NCI-H82 (cell line): ENCODE results near the gene PTGER3.
"Not testable (repeated sequence)": the region's sequence is repeated elsewhere in the genome, so short reads cannot be mapped to it uniquely, and the experiment has no call there.

Experiments used
- DNase-seq: peaks from one replicate; lab custom pipeline; 2025; lab: John Stamatoyannopoulos, UW

PTGER3 gene

DNA sequence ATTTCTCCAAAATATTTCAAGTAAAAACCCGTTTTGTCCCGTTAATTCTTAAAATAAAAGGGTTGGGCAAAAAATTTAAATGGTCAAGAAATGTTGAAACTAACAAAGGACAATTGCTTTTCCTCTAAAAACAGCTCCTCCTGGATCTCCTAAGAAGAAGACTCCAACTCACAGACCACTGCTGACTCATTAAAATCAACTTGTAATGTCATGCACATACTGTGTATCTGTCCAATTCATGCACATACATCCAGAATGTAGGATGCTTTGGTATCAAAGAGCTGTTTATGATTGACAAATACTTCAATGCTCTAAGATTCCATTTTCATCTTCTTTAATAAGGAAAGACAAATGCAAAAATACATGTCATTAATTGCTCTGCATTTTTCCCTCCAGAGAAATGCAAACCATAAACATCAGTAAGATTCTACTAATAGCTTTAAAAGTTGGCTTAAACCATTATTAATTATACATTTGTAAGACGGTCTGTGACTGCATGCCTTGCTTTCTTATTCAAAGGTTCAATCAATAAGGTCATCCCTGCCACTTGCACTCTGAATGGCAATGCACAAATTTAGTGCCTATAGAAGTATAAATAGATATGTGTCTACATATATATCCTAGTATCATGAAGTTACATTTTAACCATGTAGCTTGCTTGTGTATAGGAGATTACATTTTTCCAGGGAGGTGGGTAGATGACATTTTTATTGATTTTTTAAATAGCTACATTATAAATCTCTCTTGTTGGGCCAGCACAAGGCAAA lies 44.7 kb downstream of the PTGER3 start:
- DNase-seq: no peak

DNA sequence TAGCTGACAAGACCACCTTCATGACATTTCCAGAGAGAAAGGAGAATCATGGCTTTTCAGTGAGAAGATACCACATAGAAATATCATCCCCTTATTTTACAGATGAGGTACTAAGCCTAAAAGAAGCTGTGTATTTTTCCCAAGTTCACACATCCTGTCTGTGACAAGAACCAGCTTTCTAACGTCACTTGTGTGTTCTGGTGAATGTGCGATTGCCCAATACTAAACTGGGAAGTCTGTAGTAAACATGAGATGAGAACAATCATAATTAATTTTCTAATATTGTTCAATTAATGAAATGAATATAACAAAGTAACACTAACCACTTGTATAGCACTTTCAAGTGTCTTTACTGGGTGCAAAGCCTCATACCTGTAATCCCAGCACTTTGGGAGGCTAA lies 46.0 kb downstream of the PTGER3 start:
- DNase-seq: no peak

DNA sequence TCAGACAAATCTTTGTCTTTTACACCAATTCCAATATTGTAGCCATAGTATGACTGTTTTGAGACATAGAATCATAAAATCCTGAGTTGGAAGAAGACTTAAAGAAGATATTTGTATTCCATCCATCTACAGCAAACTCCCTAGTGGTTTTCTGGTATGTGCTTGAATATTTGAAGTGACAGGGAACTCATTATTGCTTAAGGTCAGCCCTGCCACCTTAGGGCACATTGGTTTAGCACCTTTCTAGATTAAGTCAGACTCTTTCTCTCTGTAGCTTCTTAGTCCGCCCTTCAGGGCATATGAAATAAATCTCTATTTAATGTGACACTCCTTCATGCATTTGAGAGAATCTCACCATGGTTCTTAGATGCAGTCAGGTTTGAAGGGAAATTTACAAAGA lies 49.8 kb downstream of the PTGER3 start:
- no peak for DNase-seq

DNA sequence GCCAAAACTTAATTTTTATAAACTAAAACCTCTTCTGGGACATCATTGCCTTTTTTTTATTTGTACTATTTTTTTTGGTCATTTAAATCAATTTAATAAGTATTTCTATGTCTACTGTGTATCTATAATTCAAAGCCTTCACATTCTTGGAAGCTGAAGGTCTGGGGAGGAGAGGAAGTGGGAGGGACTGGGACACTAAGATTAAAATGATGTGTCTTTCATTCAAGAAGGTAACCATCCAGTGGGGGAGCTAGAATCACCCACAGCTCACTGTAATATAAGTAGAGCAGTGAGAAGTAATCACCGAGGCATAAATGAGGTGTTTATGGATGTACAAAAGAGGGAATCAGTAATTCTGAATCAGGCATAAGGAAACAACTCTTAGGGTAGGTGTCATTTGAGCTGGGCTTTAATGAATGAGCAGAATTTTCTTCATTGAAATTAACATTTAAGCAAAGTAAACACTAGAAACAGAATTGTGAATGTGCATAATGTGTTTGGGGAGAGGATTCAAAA lies 52.8 kb downstream of the PTGER3 start:
- DNase-seq: peak; percentile 13

DNA sequence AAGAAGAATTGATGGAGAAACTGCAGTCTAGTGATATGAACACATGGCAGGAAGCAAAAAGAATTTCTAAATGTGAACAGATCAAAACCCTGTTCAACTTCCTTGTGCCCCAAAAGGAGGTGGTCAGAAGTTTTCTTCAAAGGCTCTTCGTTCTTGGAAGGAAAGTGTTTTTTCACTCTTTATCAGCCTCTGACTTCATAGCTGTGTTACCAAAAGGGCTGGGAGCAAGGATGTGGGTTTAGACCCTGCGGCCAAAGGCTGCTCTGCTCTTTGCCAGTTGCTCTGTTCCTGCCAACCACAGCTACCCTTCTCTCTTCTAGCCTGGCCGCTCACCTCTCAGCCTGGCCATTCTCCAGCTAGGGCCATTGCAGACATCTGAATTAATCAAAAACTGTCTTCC lies 53.8 kb downstream of the PTGER3 start:
- DNase-seq: no peak

DNA sequence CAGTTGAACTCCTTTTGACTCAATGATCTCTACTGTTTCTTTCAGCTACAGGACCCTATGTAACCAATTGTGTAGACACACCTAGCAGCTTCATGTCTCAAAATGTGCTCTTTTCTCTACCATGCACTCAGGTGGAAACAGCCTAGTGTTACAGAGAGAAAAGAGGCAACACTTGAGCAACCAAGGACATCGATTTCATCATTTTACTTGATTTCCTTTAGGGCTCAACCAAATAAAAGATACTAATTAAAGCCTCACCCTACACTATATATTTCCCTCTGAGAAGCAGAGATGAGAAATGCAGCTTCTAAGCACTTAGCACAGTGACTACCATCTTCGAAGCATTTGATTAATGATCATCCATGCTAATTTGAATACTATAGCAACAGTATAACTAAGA lies 55.1 kb downstream of the PTGER3 start:
- no peak for DNase-seq

DNA sequence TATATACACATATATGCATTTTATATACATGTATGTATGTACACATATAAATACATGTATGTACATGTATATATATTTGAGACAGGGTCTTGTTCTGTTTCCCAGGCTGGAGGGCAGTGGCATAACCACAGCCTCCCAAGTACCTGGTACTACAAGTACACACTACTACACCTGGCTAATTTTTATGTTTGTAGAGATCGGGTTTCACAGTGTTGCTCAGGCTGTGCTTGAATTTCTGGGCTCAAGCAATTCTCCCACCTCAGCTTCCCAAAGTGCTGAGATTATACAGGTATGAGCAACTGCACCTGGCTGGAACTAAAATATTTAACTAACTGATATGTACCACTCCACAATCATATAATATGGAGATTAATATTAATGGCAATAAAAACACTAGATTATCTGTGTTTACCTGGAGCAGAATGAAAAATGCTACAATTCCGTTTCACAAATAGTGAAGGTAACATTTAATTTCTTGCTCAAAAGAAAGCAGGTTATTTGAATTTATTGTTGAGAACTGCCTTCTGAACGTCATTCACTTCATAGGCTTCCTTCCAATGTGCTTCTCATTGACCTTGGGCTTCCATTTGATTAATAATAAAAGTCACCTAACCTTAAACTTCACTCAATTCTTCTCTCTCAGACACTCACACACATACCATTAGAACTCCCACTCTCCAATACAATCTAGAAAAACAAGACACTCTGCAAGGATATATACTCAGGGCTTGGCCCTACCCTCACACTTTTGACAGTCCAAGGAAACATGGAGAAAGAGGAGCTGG lies 57.0 kb downstream of the PTGER3 start:
- no peak for DNase-seq

DNA sequence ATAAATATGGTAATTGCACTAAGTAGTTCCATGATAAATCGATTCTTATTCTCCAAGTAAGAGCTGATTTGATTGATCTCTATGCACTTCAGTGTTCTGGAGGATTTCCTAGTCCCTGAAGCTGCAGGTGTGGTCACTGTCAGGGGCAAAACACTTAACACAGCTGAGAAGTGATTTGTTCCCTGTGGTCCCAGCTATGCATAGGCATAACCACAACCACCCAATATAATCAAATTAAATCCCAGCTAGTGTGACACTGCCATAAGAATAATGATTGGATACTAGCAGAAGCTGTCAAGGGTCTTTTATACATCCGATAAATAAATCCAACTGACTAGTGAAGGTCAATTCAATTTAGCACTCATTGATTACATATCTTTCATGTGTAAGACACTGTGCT lies 60.1 kb downstream of the PTGER3 start:
- peak; percentile 5 for DNase-seq

DNA sequence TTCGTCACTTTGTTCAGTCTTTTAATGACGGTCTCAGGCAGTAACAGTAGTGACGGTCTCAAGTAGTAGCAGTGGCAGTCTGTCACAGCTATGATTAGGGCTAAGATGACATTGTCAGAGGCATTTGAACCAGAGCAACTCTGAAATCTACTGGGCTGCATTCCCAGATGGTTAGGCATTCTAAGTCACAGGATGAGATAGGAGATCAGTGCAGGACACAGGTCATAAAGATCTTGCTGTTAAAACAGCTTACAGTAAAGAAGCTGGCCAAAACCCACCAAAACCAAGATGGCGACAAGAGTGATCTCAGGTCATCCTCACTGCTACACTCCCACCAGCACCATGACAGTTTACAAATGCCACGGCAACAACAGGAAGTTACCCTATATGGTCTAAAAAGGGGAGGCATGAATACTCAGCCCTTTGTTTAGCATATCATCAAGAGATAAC lies 61.8 kb downstream of the PTGER3 start:
- DNase-seq: not testable (repeated sequence)

DNA sequence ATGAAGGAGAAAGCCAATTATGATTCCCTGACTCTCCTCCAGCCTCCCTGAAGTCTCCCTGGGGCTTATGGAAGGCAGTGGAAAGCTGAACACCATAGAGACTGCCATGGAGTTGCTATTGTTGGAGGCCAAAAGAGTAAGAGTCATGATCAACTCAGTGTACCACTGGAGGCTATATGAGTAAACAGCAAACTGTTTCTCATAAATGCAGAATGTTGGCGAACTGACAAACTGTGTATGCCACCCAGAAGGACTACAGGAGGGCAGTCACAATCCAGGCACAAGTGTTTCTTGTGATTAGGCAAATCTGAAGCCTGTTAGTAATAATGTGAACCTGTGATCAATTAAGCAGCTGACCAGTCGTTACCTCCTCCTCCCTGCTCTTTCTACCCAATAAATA lies 62.3 kb downstream of the PTGER3 start:
- DNase-seq: not testable (repeated sequence)

DNA sequence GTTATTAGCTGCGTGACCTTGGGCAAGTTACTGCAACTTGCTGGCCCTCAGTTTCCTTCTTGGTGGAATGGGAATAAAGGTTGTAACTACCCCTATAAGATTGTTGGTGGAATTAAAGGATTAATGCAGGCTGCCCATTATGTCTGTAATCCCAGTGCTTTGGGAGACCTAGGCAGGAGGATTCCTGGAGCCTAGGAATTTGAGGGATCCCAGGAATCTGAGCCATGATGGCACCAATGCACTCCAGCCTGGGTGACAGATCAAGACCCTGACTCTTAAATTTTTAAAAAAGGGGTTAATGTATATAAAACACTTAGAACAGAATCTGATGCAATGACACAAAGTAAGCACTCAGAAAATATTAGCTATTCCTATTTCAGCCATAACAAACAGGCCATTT lies 67.3 kb downstream of the PTGER3 start:
- DNase-seq: peak; percentile 48

DNA sequence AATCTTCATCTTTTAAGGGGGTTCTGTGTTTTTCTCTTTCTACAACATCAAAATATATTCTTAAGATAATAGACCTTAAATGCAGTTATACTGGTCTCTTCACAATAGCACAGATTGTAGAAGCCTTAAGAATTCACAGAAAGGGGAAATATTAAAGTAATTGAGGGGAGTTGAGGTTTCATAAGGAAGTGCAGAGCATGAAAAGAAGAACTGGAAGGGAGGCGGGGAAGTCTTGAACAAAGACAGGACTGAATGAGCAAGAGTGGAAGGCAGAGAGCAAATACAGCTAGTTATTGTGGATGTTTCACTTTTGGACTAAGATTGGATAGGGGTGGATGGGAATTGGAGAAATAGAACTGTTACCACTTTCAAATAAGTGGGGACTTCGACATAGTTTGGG lies 67.7 kb downstream of the PTGER3 start:
- DNase-seq: no peak

DNA sequence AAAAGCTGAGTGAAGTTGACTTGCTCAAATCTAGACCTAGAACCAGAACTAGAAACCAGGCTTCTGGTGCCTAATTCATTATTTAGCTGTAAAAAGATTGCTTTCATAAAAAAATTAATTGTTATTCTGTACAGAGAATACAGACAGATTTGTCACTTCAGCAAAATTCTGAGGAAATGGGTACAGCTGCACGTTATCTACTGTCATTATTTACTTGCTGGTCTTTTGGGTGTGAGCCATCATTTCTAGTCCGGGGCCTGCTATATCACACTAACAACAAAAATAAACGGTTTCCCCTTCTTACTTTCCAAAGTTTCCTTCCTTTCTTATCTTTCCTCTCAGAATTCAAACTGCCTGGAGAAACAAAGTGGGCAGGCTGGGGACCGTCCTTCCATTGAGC lies 68.3 kb downstream of the PTGER3 start:
- DNase-seq: no peak

DNA sequence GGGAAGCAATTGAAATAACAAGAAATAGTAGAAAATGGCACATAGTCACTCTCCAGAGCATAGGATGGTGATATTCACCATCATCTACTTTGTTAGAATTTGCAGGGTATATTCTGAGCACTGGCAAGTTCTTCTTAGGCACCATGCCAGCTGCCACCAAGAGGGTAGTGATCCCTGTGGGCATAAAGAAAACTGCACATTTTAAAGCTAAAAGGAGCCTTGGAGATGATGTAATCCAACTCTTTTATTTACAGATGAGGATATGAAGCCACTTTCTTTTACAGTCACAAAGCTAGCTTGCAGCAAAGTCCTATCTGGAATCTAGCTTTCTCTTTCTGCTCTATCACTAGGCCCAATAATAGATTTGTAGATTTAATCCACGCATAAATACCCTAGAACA lies 69.0 kb downstream of the PTGER3 start:
- no peak for DNase-seq

DNA sequence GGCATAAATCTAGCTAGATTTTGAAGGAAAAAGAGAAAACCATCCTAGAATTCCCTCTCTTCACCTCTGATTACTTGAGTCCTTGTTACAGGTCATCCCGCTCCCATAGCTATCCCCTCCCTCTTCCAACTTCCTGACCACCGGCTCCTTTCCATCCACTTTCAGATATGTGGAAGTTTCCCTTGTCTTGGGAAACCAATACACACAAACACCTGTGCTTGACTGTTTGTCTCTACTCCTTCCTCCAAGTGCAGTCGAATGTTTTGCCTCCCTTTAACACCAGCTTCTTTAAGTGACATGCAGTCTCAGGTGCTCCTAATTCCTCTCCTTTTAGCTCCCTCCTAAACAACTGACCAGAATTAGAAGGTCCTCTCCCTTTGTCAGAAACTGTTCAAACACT lies 70.0 kb downstream of the PTGER3 start:
- DNase-seq: no peak

DNA sequence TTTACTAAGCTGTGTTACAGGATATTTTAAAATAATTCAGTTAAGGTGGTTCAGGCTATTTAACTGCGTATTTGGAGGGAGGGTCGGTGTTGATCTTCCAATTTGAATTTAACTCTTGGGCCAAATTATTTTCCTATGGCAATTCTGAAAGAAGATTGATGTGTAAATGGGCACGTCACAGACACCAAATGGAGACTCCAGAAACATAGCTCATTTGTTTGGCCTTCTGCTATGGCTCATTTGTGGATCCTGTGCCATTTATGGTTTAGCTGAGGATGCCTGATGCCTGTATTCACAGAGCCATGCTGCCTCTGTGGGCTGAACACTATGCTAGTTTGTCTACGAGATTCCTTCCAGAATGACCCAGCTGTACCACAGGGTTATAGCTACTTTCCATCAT lies 70.6 kb downstream of the PTGER3 start:
- no peak for DNase-seq

DNA sequence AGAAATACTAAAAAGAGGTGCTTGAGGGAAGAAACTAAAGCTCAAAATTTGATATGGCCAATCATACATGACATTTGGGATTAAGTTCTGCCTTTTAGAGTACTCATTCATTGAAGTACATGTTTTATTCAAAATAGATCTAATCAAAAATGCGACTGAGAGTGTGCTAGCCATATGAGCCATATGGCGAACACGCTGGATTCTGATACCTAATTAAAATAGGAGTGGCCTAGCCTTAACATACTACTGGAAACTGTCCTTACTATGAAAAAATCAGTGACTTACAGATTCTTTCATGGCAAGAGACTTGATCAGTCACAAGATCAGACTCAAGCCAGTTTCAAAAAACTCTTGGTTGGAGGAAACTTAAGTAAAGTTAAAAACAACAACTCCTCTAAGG lies 73.9 kb downstream of the PTGER3 start:
- no peak for DNase-seq

DNA sequence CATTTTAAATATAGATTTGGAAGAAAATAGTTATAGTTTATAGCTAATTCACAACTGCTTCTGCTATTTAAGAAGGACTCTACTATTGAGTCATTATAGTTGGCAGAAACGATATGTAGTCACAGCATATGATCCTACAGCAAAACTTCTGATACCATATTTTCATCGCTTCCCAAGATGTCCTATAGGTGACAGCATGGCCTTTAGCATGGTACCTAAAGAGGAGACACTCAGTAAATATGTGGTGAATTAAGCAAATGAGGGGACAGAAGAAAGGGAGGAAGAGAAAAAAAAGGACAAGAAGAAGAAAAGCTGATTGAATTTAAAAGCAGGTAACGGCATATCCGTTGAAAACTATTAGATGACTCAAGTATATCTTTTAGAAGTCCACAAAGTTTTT lies 77.2 kb downstream of the PTGER3 start:
- no peak for DNase-seq

DNA sequence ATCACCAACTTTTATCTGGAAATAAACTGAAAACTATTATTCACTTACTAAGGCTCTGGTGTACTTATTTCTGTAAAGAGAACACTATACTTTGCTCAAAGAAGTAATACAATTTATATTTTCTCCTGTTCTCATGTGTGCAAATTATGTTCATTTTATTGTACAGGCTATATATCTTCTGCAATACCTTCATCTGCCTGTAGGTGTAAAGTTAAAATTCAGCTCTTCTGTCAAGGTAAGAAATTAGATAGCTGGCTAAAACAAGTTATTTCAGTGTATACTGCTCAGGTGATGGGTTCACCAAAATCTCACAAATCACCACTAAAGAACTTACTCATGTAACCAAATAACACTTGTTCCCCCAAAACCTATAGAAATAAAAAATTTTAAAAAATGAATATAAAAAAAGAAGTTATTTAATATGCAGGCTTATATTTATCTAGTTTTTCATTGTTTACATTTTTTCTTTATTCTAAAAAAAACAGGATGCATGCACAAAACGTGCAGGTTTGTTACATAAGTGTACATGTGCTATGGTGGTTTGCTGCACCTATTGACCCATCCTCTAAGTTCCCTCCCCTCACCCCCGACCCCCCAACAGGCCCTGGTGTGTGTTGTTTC lies 81.5 kb downstream of the PTGER3 start:
- peak; percentile 30 for DNase-seq

DNA sequence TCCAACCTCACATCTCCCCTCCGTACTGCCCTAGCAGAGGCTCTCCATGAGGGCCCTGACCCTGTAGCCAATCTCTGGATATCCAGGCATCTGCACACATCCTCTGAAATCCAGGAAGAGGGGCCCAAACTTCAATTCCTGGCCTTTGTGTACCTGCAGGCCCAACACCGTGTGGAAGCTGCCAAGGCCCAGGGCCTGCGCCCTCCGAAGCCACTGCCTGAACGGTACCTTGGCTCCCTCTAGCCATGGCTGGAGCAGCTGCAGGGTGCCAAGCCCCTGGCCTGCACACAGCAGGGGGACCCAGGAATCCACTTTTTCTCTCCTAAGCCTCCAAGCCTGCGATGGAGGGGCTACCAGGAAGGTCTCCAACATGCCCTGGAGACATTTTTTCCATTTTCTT lies 84.2 kb downstream of the PTGER3 start:
- DNase-seq: no peak

DNA sequence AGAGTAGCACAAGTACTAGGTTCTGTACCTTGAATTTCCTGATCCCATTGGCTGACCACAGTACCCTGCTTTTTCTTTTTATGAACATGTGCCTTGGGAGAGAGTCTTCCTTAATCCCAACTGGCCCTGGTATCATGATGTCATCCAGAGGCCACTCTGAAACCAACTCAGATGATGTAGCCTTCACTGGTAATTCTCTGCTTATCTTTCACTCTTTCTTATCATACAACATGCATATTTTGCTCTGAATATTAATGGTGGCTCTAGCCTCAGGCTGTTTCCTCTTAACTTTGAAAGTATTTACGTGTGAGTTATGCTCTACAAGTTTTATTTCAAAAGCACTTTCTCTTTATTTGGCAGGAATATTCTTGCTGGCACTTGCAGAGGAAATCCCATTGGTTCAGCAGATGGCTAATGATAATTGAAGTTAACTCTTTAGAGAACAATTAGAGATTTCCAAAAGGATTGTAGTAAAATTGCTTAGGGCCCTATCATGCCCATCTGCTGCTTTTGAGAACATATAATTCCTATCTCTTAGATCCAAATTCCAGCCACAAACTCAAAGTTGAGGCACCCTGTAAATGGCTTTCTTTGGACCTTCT lies 86.1 kb downstream of the PTGER3 start:
- no peak for DNase-seq

DNA sequence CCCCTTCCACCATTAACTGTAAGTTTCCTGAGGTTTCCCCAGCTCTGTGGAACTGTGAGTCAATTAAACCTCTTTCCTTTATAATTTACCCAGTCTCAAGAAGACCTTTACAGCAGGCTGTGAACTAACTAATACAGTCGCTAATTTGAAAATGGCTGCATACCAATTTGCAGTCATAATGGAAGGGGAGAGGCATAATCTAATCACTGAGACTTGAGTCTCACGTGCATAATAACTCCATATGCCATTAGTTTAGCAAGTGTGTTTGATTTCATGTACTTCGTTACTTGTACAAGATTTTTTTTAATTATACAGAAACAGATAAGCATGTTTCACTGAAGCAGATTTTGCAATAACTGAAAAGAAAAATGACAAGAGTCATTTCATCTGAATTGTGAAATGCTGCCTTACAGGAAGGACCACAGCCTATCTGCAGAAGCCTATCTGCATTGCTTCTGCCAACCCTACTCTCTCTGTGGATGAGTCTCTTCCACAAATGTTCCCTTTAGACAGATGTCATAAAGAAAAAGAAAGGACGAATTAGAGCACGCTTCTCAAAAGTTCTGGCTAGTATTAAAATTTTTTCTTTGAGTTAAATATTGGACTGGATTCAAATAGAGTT lies 99.1 kb downstream of the PTGER3 start:
- DNase-seq: no peak
